A673 (cell line): ENCODE results near the gene DMBX1. TPM values are rescaled to one million over a fixed set of nuclear protein-coding genes. Genes with fewer than 3 reads are reported as not detected.

Experiments used
- BruUV-seq: library from RNA; stranded (reverse); fragments of 400-500 nt; replicated peaks from 2 replicates; lab custom pipeline; 2021; lab: Mats Ljungman, UMichigan
- CTCF ChIA-PET: fragments of 300-600 bp; sonication (Branson Sonifier 250); formaldehyde crosslinking; loops from one replicate; lab custom pipeline; 2022; ENCODE audit warnings: antibody characterized with exemption; lab: Charles Lee
- POLR2A ChIA-PET: fragments of 300-600 bp; sonication (Branson Sonifier 250); formaldehyde crosslinking; loops from one replicate; lab custom pipeline; 2022; ENCODE audit warnings: antibody characterized with exemption; ENCODE audit not compliant: low non-redundant PET; lab: Charles Lee
- DNase-seq: peaks from one replicate; pipeline ENCODE4 v3.0.0-alpha.2; 2015; ENCODE audit warnings: low spot score
- H3K27ac ChIP-seq: fragments of 200-600 bp; sonication (generic); 2 replicates; pipeline ENCODE4 v1.5.1; 2016; ENCODE audit warnings: mixed run types, low read depth, mild to moderate bottlenecking, mixed read lengths, antibody characterized with exemption, low read length; ENCODE audit not compliant: poor library complexity, severe bottlenecking
- H3K27me3 ChIP-seq: fragments of 200-600 bp; sonication (generic); replicated peaks from 2 replicates; pipeline ENCODE4 v1.6.1; 2017; ENCODE audit warnings: mixed run types, low read depth, mild to moderate bottlenecking, mixed read lengths, antibody characterized with exemption, low read length; ENCODE audit not compliant: insufficient read depth, poor library complexity
- H3K36me3 ChIP-seq: fragments of 200-600 bp; sonication (generic); 2 replicates; pipeline ENCODE4 v1.6.1; 2016; ENCODE audit warnings: mixed run types, mild to moderate bottlenecking, mixed read lengths, antibody characterized with exemption, low read length; ENCODE audit not compliant: insufficient read depth, poor library complexity, severe bottlenecking
- H3K4me1 ChIP-seq: fragments of 200-600 bp; sonication (generic); 2 replicates; pipeline ENCODE4 v1.6.1; 2017; ENCODE audit warnings: mixed run types, mild to moderate bottlenecking, mixed read lengths, antibody characterized with exemption, low read length; ENCODE audit not compliant: insufficient read depth, poor library complexity, severe bottlenecking
- H3K4me3 ChIP-seq: fragments of 200-600 bp; sonication (generic); 2 replicates; pipeline ENCODE4 v1.5.1; 2016; ENCODE audit warnings: low read depth, mixed run types, mild to moderate bottlenecking, mixed read lengths, low read length; ENCODE audit not compliant: poor library complexity, severe bottlenecking
- H3K9me3 ChIP-seq: fragments of 200-600 bp; sonication (generic); 2 replicates; pipeline ENCODE4 v1.6.1; 2016; ENCODE audit warnings: mixed run types, low read depth, mild to moderate bottlenecking, mixed read lengths, antibody characterized with exemption, low read length; ENCODE audit not compliant: poor library complexity, severe bottlenecking
- CTCF ChIP-seq: fragments of 300-800, 200-600 bp; sonication (generic); conservative IDR thresholded peaks from 2 replicates; pipeline ENCODE4 v1.5.1; 2017; ENCODE audit warnings: low read depth, mild to moderate bottlenecking, antibody characterized with exemption, low read length, moderate library complexity, mixed read lengths
- EZH2 ChIP-seq: fragments of 200-600 bp; sonication (generic); IDR thresholded peaks from 2 replicates; pipeline ENCODE4 v1.6.1; 2017; ENCODE audit warnings: borderline replicate concordance, low read depth, mild to moderate bottlenecking, mixed read lengths, antibody characterized with exemption, low read length; ENCODE audit not compliant: poor library complexity, severe bottlenecking
- intact Hi-C: fragments of 100-400 bp; cut with micrococcal nuclease; formaldehyde crosslinking; loops from one replicate; pipeline ENCODE4 v1.10.0; 2022; ENCODE audit not compliant: unreplicated experiment
- total RNA-seq: library from RNA; stranded (reverse); gene quantifications from 2 replicates; pipeline ENCODE4 v1.2.3, GENCODE V29; 2021

The DMBX1 gene
- total RNA-seq, 1 experiment from 2014 or later, result 0.69 TPM

GRCh38 chr1:46523496-46524353, 34.1 kb downstream of the DMBX1 start:
- H3K27ac ChIP-seq, result no peak overlapping the region
- no peak for DNase-seq
- TF ChIP-seq EZH2 (no peak), CTCF (no peak)
- H3K4me3 ChIP-seq, result no peak overlapping the region
- POLR2A ChIA-PET, result no interaction called here
- no peaks in the 10 kb centered on the region for H3K36me3 ChIP-seq
- peaks cover 1% of the 10 kb centered on the region for H3K27me3 ChIP-seq
- peaks cover 64% of the 10 kb centered on the region for H3K4me1 ChIP-seq
- BruUV-seq, result no TSS peak
- intact Hi-C loops, result no loop called here
- CTCF ChIA-PET, result no interaction called here
- H3K9me3 ChIP-seq, result no peaks in the 10 kb centered on the region

GRCh38 chr1:46524843-46525242, 35.2 kb downstream of the DMBX1 start:
- CTCF ChIA-PET, result no interaction called here
- H3K36me3 ChIP-seq, result no peaks in the 10 kb centered on the region
- no peak for DNase-seq
- peaks cover 63% of the 10 kb centered on the region for H3K4me1 ChIP-seq
- intact Hi-C loops, result no loop called here
- H3K27me3 ChIP-seq, result peaks cover 12% of the 10 kb centered on the region
- BruUV-seq, result no TSS peak
- POLR2A ChIA-PET, result no interaction called here
- TF ChIP-seq EZH2, result no peak
- no peak for TF ChIP-seq CTCF
- no peak overlapping the region for H3K27ac ChIP-seq
- H3K9me3 ChIP-seq, result no peaks in the 10 kb centered on the region
- no peak overlapping the region for H3K4me3 ChIP-seq

- Histone ChIP-seq H3K36me3 (no peaks in the 10 kb centered on the region), H3K27me3 (peaks cover 12% of the 10 kb centered on the region), H3K27ac (no peak overlapping the region), H3K4me1 (peaks cover 58% of the 10 kb centered on the region), H3K4me3 (no peak overlapping the region), H3K9me3 (no peaks in the 10 kb centered on the region)
- no TSS peak for BruUV-seq
- DNase-seq, result peak; percentile 77
- ChIA-PET CTCF (interaction anchor here (1.4 to 2.6 kb wide), 4 partner anchors 24 to 83 kb away, joined by 3 to 38 read pairs (median 7); no protein-coding TSS in a partner anchor), POLR2A (no interaction called here)
- TF ChIP-seq CTCF (no peak), EZH2 (no peak)
- intact Hi-C loops, result no loop called here
Observed at GRCh38 chr1:46525253-46525983, 35.8 kb downstream of the DMBX1 start.
